HepG2 (cell line): ENCODE data around the gene HOXA7. TPM values are rescaled to one million over a fixed set of nuclear protein-coding genes. Genes with fewer than 3 reads are reported as not detected.

Experiments used
- ATM ChIP-seq: fragments of 450-650 bp; IDR thresholded peaks from 2 replicates; pipeline ENCODE4 v1.7.1; 2017; ENCODE audit warnings: mild to moderate bottlenecking, borderline replicate concordance
- CHCHD3 ChIP-seq: sonication (generic); formaldehyde crosslinking; IDR thresholded peaks from 2 replicates; pipeline ENCODE4 v1.8.0; 2022; ENCODE audit warnings: mild to moderate bottlenecking, missing genetic modification reagents, moderate library complexity
- FOXA1 ChIP-seq, 2 experiments: fragments of 450-650 bp in 1 of 2; sonication (generic) in 1 of 2; formaldehyde crosslinking in 1 of 2; IDR thresholded peaks; 2 replicates each; pipeline versions ENCODE4 v1.4.0 to v1.6.1; 2016 to 2020; ENCODE audit warnings: missing genetic modification reagents in 1 of 2
- KAT2B ChIP-seq: fragments of 150-350 bp; IDR thresholded peaks from 2 replicates; pipeline ENCODE4 v1.6.1; 2014; ENCODE audit warnings: low read depth, low read length, borderline replicate concordance
- KMT2A ChIP-seq: sonication (generic); formaldehyde crosslinking; IDR thresholded peaks from 2 replicates; pipeline ENCODE4 v1.4.0; 2020; ENCODE audit warnings: missing genetic modification reagents
- MBD4 ChIP-seq: IDR thresholded peaks from 2 replicates; pipeline ENCODE4 v1.6.1; 2012; ENCODE audit warnings: low read length, inconsistent platforms, borderline replicate concordance
- MXI1 ChIP-seq: IDR thresholded peaks from 3 replicates; pipeline ENCODE4 v1.6.1; 2012; ENCODE audit warnings: low read depth, low read length, inconsistent platforms, borderline replicate concordance
- NFKB2 ChIP-seq: sonication (generic); formaldehyde crosslinking; IDR thresholded peaks from 2 replicates; pipeline ENCODE4 v1.4.0; 2020; ENCODE audit warnings: missing genetic modification reagents, borderline replicate concordance
- NFKBIZ ChIP-seq: IDR thresholded peaks from 2 replicates; pipeline ENCODE4 v1.6.1; 2018; ENCODE audit warnings: missing genetic modification reagents, missing compliant biosample characterization
- NFYB ChIP-seq: sonication (generic); formaldehyde crosslinking; IDR thresholded peaks from 2 replicates; pipeline ENCODE4 v1.4.0; 2020; ENCODE audit warnings: missing genetic modification reagents
- NR1H2 ChIP-seq: sonication (generic); formaldehyde crosslinking; IDR thresholded peaks from 2 replicates; pipeline ENCODE4 v1.8.1; 2022; ENCODE audit warnings: low read depth, missing genetic modification reagents, borderline replicate concordance
- PBX3 ChIP-seq: sonication (generic); formaldehyde crosslinking; IDR thresholded peaks from 2 replicates; pipeline ENCODE4 v1.8.1; 2023; ENCODE audit warnings: missing genetic modification reagents, inconsistent platforms, borderline replicate concordance
- SAFB2 ChIP-seq: sonication (generic); formaldehyde crosslinking; IDR thresholded peaks from 2 replicates; pipeline ENCODE4 v1.5.1; 2020; ENCODE audit warnings: missing genetic modification reagents, low read depth, mild to moderate bottlenecking, borderline replicate concordance
- SAP130 ChIP-seq: IDR thresholded peaks from 2 replicates; pipeline ENCODE4 v1.6.1; 2016; ENCODE audit warnings: low read depth
- SOX6 ChIP-seq, 2 experiments: fragments of 450-650 bp in 1 of 2; sonication (generic) in 1 of 2; formaldehyde crosslinking in 1 of 2; IDR thresholded peaks; 2 replicates each; pipeline versions ENCODE4 v1.4.0 to v1.6.1; 2017 to 2020; ENCODE audit warnings: antibody characterized with exemption in 1 of 2, mild to moderate bottlenecking in 1 of 2, missing genetic modification reagents in 1 of 2
- ZBTB38 ChIP-seq: sonication (generic); formaldehyde crosslinking; IDR thresholded peaks from 2 replicates; pipeline ENCODE4 v1.5.1; 2020; ENCODE audit warnings: mild to moderate bottlenecking, missing genetic modification reagents
- ZBTB7B ChIP-seq: sonication (generic); formaldehyde crosslinking; IDR thresholded peaks from 2 replicates; pipeline ENCODE4 v1.4.0; 2020; ENCODE audit warnings: missing genetic modification reagents
- ZKSCAN5 ChIP-seq: sonication (generic); formaldehyde crosslinking; IDR thresholded peaks from 2 replicates; pipeline ENCODE4 v1.5.1; 2020; ENCODE audit warnings: mild to moderate bottlenecking, missing genetic modification reagents
- ZNF335 ChIP-seq: sonication (generic); formaldehyde crosslinking; IDR thresholded peaks from 2 replicates; pipeline ENCODE4 v1.4.0; 2020; ENCODE audit warnings: missing genetic modification reagents
- ZNF350 ChIP-seq: sonication (generic); formaldehyde crosslinking; IDR thresholded peaks from 2 replicates; pipeline ENCODE4 v1.4.0; 2020; ENCODE audit warnings: mild to moderate bottlenecking, low read depth, missing genetic modification reagents, borderline replicate concordance
- ZNF383 ChIP-seq: sonication (generic); formaldehyde crosslinking; IDR thresholded peaks from 2 replicates; pipeline ENCODE4 v1.4.0; 2020; ENCODE audit warnings: missing genetic modification reagents, mild to moderate bottlenecking, borderline replicate concordance
- ZNF468 ChIP-seq: sonication (generic); formaldehyde crosslinking; IDR thresholded peaks from 2 replicates; pipeline ENCODE4 v1.8.0; 2022; ENCODE audit warnings: mild to moderate bottlenecking, moderate library complexity, missing genetic modification reagents
- ZNF503 ChIP-seq: sonication (generic); formaldehyde crosslinking; IDR thresholded peaks from 2 replicates; pipeline ENCODE4 v1.4.0; 2020; ENCODE audit warnings: missing genetic modification reagents
- ZNF652 ChIP-seq: IDR thresholded peaks from 2 replicates; pipeline ENCODE4 v1.6.1; 2016; ENCODE audit warnings: low read depth, borderline replicate concordance
- ZNF749 ChIP-seq: sonication (generic); formaldehyde crosslinking; IDR thresholded peaks from 2 replicates; pipeline ENCODE4 v1.8.0; 2022; ENCODE audit warnings: mild to moderate bottlenecking, missing genetic modification reagents, moderate library complexity, borderline replicate concordance
- polyA plus RNA-seq, 8 experiments: library from polyadenylated mRNA; depleted of rRNA in 3 of 8; stranded (reverse) in 7 of 8; unstranded in 1 of 8; fragments of >200 nt; fragmentation: Illumina TruSeq in 4 of 8; extraction: Trizol in 4 of 8; gene quantifications; 2 replicates each; pipeline versions ENCODE4 v1.2.1 to v1.2.3, GENCODE V29; 2011 to 2016; ENCODE audit warnings: low read depth in 4 of 8, missing spikeins in 1 of 8, mixed read lengths in 1 of 8; ENCODE audit not compliant: insufficient read depth in 1 of 8
- total RNA-seq, 5 experiments: library from RNA; depleted of rRNA; stranded (reverse); fragments of >200 nt; fragmentation: Illumina TruSeq; extraction: Trizol; gene quantifications; 2 replicates each; pipeline ENCODE4 v1.2.3, GENCODE V29; 2016; ENCODE audit warnings: low read depth in 1 of 5
- TF ChIP-seq, protein P1 (sequence below): sonication (generic); formaldehyde crosslinking; IDR thresholded peaks from 2 replicates; pipeline ENCODE4 v1.5.0; 2020; ENCODE audit warnings: missing genetic modification reagents, mild to moderate bottlenecking, borderline replicate concordance

The HOXA7 gene
- total and polyA plus RNA-seq, 2 of the 13 experiments (the other 11 are each of a cell fraction or from before 2014, with no cell fraction given), result 0.05 TPM; not detected in 1

GRCh38 chr7:27150568-27151340, 5.7 kb downstream of the HOXA7 start (continued):
- no peak for TF ChIP-seq NFYB
- TF ChIP-seq ZNF503 (CRISPR knock-in tag), result no peak
- TF ChIP-seq, protein P1, sequence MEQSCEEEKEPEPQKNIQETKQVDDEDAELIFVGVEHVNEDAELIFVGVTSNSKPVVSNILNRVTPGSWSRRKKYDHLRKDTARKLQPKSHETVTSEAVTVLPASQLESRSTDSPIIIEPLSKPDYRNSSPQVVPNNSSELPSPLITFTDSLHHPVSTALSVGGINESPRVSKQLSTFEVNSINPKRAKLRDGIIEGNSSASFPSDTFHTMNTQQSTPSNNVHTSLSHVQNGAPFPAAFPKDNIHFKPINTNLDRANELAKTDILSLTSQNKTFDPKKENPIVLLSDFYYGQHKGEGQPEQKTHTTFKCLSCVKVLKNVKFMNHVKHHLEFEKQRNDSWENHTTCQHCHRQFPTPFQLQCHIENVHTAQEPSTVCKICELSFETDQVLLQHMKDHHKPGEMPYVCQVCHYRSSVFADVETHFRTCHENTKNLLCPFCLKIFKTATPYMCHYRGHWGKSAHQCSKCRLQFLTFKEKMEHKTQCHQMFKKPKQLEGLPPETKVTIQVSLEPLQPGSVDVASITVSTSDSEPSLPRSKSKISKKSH (CRISPR knock-in tag), result peak; percentile 83
- no peak for TF ChIP-seq CHCHD3 (CRISPR knock-in tag)
- TF ChIP-seq ZBTB7B, result no peak
- TF ChIP-seq FOXA1 (IDR thresholded peaks at IDR 0.05), result no peak
- no peak for TF ChIP-seq FOXA1 (CRISPR knock-in tag; IDR thresholded peaks at IDR 0.05)
- TF ChIP-seq MBD4, result no peak
- TF ChIP-seq ZNF652 (CRISPR knock-in tag), result no peak
- peak; percentile 31; the same call in 1 of the 2 replicates for TF ChIP-seq SAFB2
- 0 out of 2 replicates have a peak, but pooled peaks have one; percentile 40 for TF ChIP-seq KMT2A (CRISPR knock-in tag)
- TF ChIP-seq KAT2B, result no peak
- no peak for TF ChIP-seq SOX6 (IDR thresholded peaks at IDR 0.05)
- no peak for TF ChIP-seq SOX6 (CRISPR knock-in tag; IDR thresholded peaks at IDR 0.05)
- TF ChIP-seq ZNF383, result no peak
- TF ChIP-seq ZNF749 (CRISPR knock-in tag), result peak; percentile 72; the same call in 1 of the 2 replicates
- no peak for TF ChIP-seq ZNF335
- no peak; the same call in 1 of the 2 replicates for TF ChIP-seq NR1H2
- TF ChIP-seq ZBTB38 (CRISPR knock-in tag), result no peak
- peak; percentile 32; the same call in 1 of the 2 replicates for TF ChIP-seq ZNF350 (CRISPR knock-in tag)
- peak; percentile 19; the same call in 1 of the 2 replicates for TF ChIP-seq NFKB2 (CRISPR knock-in tag)
- no peak for TF ChIP-seq NFKBIZ (CRISPR knock-in tag)
- TF ChIP-seq SAP130 (CRISPR knock-in tag), result no peak
- TF ChIP-seq PBX3 (CRISPR knock-in tag), result no peak
- 0 out of 3 replicates have a peak, but pooled peaks have one; percentile 16 for TF ChIP-seq MXI1
- no peak for TF ChIP-seq ATM
- TF ChIP-seq ZKSCAN5 (CRISPR knock-in tag), result no peak
- TF ChIP-seq ZNF468 (CRISPR knock-in tag), result no peak
